ENCODE results near the gene PLXNA3.
"Not testable (repeated sequence)": the region's sequence is repeated elsewhere in the genome, so short reads cannot be mapped to it uniquely, and the experiment has no call there.

PLXNA3 gene

GRCh38 chrX:154481911-154482601, 24.0 kb downstream of the PLXNA3 start:
- no peak for DNase-seq

DNA sequence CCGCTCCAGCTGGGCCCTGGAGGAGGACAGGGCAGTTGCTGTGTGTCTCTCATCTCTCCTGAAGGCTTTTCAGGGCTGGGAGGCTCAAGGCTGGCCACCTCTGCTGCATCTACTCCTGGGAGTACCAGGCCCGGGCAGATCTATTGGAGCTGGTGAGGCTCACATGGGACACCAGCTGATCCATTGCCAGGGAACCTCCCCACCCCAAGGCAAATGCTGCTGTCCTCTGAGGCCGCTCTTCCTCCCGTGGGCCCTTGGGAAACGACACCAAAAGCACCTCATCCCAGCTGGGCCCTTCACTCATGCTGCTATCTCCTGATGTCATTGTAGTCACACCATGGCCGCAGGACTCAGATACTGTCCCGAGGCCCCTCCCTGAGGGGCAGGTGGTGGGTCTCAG, 24.7 kb downstream of the PLXNA3 start:
- DNase-seq: no peak

DNA sequence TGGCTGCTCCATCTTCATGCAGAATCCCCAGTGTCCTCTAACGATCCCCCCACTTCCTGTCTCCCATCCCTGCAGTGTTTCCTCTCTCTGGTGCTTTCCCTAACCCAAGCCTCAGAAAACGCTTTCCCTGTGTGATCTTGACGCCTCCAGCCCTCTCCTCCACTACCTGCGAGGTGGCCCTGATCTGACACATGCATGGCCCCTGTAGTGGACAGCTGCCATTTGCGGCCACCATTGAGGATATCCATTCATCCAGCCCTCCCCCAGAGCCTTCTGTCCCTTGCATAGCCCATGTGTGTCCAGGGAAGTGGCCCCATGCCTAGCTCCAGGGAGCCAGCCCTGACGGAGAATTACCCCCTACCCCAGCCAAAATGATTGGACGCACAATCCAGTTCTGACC, 25.2 kb downstream of the PLXNA3 start:
- no peak for DNase-seq

- DNase-seq: no peak
Measured at GRCh38 chrX:154484255-154485149, 26.4 kb downstream of the PLXNA3 start.

DNA sequence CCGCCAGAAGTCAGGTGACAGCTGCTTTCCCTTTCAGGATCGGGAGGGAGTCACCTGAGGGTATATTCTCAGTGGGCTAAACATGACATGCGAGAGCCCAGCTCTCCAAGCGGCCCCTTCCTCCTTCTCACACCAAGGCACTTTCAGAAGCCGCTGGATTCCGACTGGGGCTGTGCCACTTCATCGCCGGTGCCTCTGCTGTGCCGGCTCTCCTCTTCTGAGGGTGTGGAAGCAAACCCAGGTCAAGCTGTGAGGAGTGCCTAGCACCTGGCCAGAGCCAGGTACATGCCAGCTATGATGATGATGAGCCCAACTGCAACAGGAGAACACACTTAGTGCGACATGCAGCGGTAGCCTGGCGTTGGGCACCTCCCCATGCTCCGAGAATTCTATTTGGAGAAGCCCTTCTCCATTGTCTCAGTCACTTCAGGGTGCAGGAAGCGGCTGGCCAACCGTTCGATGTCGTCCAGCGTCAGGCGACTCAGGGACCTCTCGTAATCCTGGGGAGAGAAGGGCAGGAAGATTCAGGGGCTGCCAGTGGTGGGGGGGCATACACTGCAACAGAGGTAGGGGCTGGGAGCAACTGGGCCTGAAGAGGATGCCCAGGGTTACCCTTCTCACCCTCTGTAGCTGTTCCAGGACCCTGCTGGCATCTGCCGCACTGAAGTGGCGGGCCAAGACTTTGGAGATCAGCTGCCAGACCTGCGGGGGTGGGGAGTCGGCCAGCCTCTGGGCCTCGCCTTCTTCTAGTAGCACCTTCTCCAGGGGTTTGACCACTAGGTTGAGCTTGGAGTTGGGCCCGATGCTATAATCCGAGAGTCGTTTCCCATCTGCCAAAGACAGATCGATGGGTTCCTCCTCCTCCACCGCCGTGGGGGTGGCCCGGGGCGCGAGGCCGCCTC, 27.3 kb downstream of the PLXNA3 start:
- DNase-seq: peak; percentile 1

- DNase-seq: no peak
Measured at GRCh38 chrX:154486052-154486395, 27.9 kb downstream of the PLXNA3 start.

GRCh38 chrX:154486396-154487207, 28.5 kb downstream of the PLXNA3 start, which contains the start of gene UBL4A:
UBL4A (minus strand) TSS chrX:154486615; CDS start chrX:154486584, 31 bp downstream.
- peak; percentile 38 for DNase-seq

DNA sequence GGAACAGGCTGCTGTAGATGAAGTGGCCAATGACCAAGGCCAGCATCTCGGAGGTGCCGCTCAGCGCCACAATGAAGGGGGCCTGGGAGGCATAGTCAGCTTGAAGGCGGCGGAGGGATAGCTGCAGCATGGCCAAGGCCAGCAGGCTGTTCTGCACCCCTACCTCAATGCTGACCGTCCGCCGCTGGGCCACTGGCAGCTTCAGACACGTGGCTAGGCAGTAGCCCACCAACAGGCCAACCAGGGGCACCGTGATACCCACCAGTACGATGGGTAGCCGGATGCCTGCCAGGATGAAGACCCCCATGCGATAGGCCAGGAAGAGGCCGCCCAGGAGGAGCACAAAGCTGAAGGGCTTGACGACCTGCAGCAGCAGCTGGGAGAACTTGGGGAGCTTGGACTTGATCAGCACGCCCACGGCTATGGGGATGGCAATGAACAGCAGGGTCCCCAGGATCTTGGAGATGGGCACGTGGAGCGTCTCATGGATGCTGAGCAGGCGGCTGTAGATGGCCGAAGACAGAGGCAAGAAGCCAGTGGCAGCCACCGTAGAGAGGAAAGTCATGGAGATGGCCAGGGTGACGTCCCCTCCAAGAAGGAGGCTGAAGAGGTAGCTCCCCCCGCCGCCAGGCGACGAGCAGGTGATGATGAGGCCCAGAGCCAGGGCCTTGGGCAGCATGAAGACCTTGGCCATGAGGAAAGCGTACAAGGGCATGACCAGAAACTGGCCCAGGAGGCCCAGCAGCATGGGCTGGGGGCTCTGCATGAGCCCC, 29.6 kb downstream of the PLXNA3 start:
- DNase-seq: no peak

GRCh38 chrX:154488336-154489075, 30.4 kb downstream of the PLXNA3 start:
- no peak for DNase-seq

DNA sequence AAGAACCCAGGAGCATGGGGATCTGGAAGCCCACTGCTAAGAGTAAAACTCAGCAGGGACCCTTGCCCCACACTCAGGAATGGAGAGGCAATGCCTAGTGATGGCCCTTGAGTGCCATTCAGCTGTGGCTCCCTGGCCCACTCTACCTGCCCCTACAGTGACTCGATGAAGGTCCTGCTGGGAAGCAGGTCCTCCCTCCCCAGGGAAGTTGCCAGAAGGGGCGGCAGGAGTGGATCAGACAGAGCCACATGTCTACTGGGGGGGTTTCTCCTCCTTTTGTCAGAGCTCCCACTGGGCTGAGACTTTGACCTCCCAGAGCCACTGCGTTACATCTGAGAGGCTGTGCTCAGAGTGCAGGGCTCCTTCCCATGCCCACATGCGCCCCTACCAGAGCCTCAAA, 31.1 kb downstream of the PLXNA3 start:
- no peak for DNase-seq

- DNase-seq: peak; percentile 37
Measured at GRCh38 chrX:154490021-154490413, 31.9 kb downstream of the PLXNA3 start.

GRCh38 chrX:154490414-154491083, 32.5 kb downstream of the PLXNA3 start, which contains the start of gene SLC10A3:
SLC10A3 (minus strand) TSS chrX:154490629; CDS start chrX:154488940, 1,689 bp downstream.
- peak; percentile 90 for DNase-seq

- DNase-seq: no peak
Measured at GRCh38 chrX:154494715-154495114, 36.6 kb downstream of the PLXNA3 start.

- no peak for DNase-seq
Measured at GRCh38 chrX:154495472-154495922, 37.4 kb downstream of the PLXNA3 start.

DNA sequence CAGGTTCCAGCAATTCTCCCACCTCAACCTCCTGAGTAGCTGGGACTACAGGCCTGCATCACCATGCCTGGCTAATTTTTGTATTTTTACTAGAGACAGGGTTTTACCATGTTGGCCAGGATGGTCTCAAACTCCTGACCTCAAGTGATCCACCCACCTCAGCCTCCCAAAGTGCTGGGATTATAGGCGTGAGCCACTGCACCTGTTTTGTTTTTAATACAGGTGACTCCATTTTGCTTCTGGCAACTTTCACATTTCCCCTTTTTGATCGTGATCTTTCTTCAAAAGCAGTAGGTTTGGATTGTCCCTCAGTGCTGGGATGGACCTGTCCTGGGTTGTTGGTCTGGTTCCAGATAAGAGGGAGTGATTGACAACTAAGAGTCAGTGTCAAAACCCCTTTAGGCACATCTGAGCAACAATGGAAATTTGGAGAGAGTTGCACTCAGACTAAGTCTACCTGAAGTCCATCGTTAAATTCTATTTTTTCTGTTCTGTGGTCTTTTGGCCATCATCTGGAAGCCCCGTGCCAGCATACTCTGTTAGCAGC, 38.6 kb downstream of the PLXNA3 start:
- DNase-seq: not testable (repeated sequence)

- not testable (repeated sequence) for DNase-seq
Measured at GRCh38 chrX:154501423-154501822, 43.3 kb downstream of the PLXNA3 start.

- no peak for DNase-seq
Measured at GRCh38 chrX:154502098-154502497, 44.0 kb downstream of the PLXNA3 start.

GRCh38 chrX:154502989-154503388, 44.9 kb downstream of the PLXNA3 start:
- DNase-seq: no peak

GRCh38 chrX:154505734-154506133, 47.7 kb downstream of the PLXNA3 start:
- DNase-seq: peak; percentile 62

All from HCEC 1CT (cell line).